Heart left ventricle (tissue), 16 donors: ENCODE data around the gene RAB22A. TPM values are rescaled to one million over a fixed set of nuclear protein-coding genes. Genes with fewer than 3 reads are reported as not detected.

Source experiments
- ATAC-seq, 4 donors: fragments of 200-7000 bp; cut with Tn5 transposase; one replicate each; pipeline ENCODE4 v1.9.1; 2020 to 2022; ENCODE audit warnings: moderate library complexity in 4 of 4, mild to moderate bottlenecking in 3 of 4, moderate number of reproducible peaks in 1 of 4
- DNase-seq, 5 donors: peaks; one replicate each; pipeline ENCODE4 v3.0.0-alpha.2; 2020
- H3K27ac ChIP-seq, 12 donors: fragments of 200-600 bp; sonication (generic) in 4 of 12; one replicate each; pipeline versions ENCODE4 v1.5.0 to v1.8.0; 2016 to 2022; ENCODE audit warnings: mild to moderate bottlenecking in 2 of 12
- H3K27me3 ChIP-seq, 9 donors: fragments of 200-600 bp; sonication (generic) in 2 of 9; one replicate each; pipeline versions ENCODE4 v1.5.1 to v1.8.0; 2016 to 2022; ENCODE audit warnings: mild to moderate bottlenecking in 3 of 9
- H3K36me3 ChIP-seq, 9 donors: fragments of 200-600 bp; sonication (generic) in 2 of 9; one replicate each; pipeline versions ENCODE4 v1.5.0 to v1.8.0; 2018 to 2022; ENCODE audit warnings: mild to moderate bottlenecking in 2 of 9
- H3K4me1 ChIP-seq, 12 donors: fragments of 200-600 bp; sonication (generic) in 4 of 12; one replicate each; pipeline versions ENCODE4 v1.5.0 to v1.8.0; 2016 to 2022; ENCODE audit warnings: mild to moderate bottlenecking in 3 of 12
- H3K4me3 ChIP-seq, 12 donors: fragments of 200-600 bp; sonication (generic) in 4 of 12; one replicate each; pipeline versions ENCODE4 v1.5.0 to v1.8.0; 2017 to 2022; ENCODE audit warnings: mild to moderate bottlenecking in 9 of 12, moderate library complexity in 4 of 12
- H3K9me3 ChIP-seq, 12 donors: fragments of 200-600 bp; sonication (generic) in 4 of 12; one replicate each; pipeline versions ENCODE4 v1.5.0 to v1.8.0; 2016 to 2022; ENCODE audit warnings: mild to moderate bottlenecking in 1 of 12
- POLR2A ChIP-seq, 2 donors: fragments of 450-650 bp; IDR thresholded peaks; one replicate each; pipeline ENCODE4 v1.6.1; 2017; ENCODE audit warnings: antibody characterized with exemption in 2 of 2, mild to moderate bottlenecking in 2 of 2, moderate library complexity in 2 of 2
- WGBS, 4 donors: extraction: QIAGEN DNeasy Blood & Tissue Kit in 2 of 4; methylation state at CpG; one replicate each; pipeline versions ENCODE4 v1.1.5 to v1.1.7; 2013 to 2018; 5-methylcytosine and 5-hydroxymethylcytosine counted together
- intact Hi-C, 10 donors: fragments of 100-400 bp; cut with DNase I; formaldehyde crosslinking; loops; one replicate each; pipeline versions ENCODE4 v1.11.1 to v1.14.2; 2022
- polyA plus RNA-seq, 2 donors: library from polyadenylated mRNA; stranded (reverse); fragments of 200-250 nt; gene quantifications; one replicate each; pipeline ENCODE4 v1.2.3, GENCODE V29; 2013
- total RNA-seq, 9 donors: library from RNA; depleted of rRNA in 2 of 9; stranded (reverse); fragments of >200 nt in 2 of 9; fragmentation: NEBNext Ultra II Directional in 3 of 9; extraction: Animal tissue kit (Norgen Biotek cat#: 25700) in 3 of 9; gene quantifications; one replicate each; pipeline versions ENCODE4 v1.1.0 to v1.2.4, GENCODE V29; 2016 to 2023
- TF ChIP-seq, protein P1 (sequence below), 12 donors: fragments of 200-600 bp; sonication (generic) in 4 of 12; IDR thresholded peaks; one replicate each; pipeline versions ENCODE4 v1.5.0 to v1.8.0; 2018 to 2022; ENCODE audit warnings: antibody characterized with exemption in 12 of 12, mild to moderate bottlenecking in 5 of 12
- donor health status: ischemic (EF 13 %, LVEDD 7.1; RV severe dilation, severe dysfunction).
- donor health status: healthy with polysubstance abuse.
- donor health status: DM: no; HTN: yes; CAD: no.
- donor health status: DM: no; HTN: no; CAD: no.
- donor health status: ischemic (EF 25% LVEDD 6.9; RV normal size, moderate dysfunction).
- donor health status: ischemic (EF 25% LVEDD 5.7; RV mildly dilated, moderate dysfunction).
- donor health status: healthy.
- donor health status: DM: yes; HTN: yes; CAD: no.
- donor health status: ischemic (EF 35%, LVEDD 5.7; RV mildly dilated, moderate dysfunction).
- donor health status: nonischemic (EF 11% LVEDD 7.7; RV severe dilation, severe dysfunction).
- donor health status: DM: yes; HTN: yes; CAD: no.
- donor health status: PGD.
- donor health status: ischemic (EF 29% LVEDD 5.4; RV normal size, mild dysfunction).
- donor health status: nonischemic (EF 23%, LVEDD 6.1; RV moderate dilation, normal function).

Gene RAB22A
- total and polyA plus RNA-seq, 11 donors, result 3.0 to 9.7 (median 6.4) TPM

DNA sequence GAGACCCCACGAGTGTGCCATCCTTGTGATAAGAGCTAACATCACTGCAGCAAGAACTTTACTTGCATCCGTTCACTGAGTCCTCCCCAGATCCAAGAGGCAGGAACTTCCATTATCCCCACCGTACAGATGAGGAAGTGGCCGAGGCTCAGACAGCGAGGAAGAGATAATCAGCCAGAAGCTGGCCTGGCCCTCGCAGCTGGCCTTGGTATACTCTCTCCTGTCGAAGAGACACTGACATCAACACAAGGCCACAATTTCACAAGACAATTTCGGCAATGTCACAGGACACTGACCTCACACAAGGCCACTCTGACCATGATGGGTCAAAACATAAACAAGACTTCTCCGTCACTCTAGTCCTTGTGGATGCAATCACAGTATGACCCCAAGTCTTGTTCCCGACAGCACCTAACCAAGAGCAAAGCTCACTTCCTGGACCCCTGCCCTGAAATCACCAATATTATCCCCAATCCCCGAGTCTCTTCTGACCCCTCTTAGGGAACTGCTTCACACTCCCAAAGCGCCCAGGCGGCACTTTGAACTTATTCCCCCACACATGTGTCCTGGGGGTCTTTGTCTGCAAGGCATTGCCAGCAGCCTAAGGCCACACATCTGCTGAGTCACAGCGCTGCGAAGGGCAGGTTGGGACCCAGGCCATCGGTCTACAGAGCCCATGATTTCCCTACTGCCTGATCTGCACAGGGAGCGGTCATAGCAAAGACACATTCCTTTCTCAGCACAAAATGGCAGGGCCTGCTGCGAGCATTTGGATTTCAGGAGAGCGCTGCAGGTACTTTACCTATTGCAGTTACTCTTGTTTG is 64.7 kb downstream of the RAB22A start:
- Histone ChIP-seq H3K9me3 (no peaks in the 10 kb centered on the region), H3K27ac (no peak overlapping the region), H3K27me3 (peaks cover 0 to 5% (median 0%) of the 10 kb centered on the region in 9 donors), H3K4me1 (peaks cover 0 to 3% (median 0%) of the 10 kb centered on the region in 12 donors), H3K36me3 (no peaks in the 10 kb centered on the region), H3K4me3 (no peak overlapping the region)
- DNase-seq (no peak), ATAC-seq (no peak)
- TF ChIP-seq, protein P1, sequence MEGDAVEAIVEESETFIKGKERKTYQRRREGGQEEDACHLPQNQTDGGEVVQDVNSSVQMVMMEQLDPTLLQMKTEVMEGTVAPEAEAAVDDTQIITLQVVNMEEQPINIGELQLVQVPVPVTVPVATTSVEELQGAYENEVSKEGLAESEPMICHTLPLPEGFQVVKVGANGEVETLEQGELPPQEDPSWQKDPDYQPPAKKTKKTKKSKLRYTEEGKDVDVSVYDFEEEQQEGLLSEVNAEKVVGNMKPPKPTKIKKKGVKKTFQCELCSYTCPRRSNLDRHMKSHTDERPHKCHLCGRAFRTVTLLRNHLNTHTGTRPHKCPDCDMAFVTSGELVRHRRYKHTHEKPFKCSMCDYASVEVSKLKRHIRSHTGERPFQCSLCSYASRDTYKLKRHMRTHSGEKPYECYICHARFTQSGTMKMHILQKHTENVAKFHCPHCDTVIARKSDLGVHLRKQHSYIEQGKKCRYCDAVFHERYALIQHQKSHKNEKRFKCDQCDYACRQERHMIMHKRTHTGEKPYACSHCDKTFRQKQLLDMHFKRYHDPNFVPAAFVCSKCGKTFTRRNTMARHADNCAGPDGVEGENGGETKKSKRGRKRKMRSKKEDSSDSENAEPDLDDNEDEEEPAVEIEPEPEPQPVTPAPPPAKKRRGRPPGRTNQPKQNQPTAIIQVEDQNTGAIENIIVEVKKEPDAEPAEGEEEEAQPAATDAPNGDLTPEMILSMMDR (IDR thresholded peaks at IDR 0.05), result no peak
- no peak for TF ChIP-seq POLR2A (IDR thresholded peaks at IDR 0.05)
- intact Hi-C loops, result loop anchor here in 1 of 10 donors (10.0 kb wide), 1 partner anchor 59 kb away; no protein-coding TSS in a partner anchor
- WGBS, 4 donors, result 76 to 80% (median 77%) methylated on average over 19 of the region's 19 CpGs

DNA sequence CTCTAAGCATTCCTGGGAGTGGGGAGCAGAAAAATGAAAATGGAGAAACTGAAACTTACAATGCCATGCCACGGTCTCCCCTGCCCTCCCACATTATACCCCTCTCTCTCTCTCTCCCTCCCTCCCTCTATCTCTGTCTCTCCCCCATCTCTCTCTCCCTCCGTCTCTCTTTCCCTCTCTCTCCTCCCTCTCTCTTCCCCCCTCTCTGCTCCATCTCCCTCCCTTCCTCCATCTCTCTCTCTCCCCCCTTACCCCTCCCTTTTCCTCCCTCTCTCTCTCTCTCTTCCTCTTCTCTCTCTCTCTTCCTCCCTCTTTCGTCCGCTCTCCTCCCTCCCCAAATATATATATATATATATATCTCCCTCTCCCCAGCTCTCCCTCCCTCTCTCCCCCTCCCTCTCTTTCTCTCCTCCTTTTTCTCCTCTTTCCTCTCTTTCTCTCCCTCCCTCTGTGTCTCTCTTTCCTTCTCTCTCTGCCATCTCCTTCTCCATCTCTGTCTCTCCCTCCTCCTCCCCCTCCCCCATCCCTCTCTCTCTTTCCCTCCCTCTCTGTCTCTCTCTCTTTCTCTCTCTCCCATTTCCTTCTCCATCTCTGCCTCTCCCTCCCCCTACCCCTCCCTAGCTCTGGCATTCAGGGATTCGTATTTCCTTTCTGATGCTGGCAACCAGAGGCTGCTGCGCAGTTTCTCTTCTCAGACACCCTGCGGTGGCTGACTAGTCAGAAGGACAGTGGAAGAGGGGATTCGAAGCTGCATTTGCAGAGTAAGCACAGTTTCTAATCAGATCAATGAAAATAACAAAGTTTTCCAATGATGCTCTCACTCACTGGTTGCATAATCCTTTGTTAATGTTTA is 65.6 kb downstream of the RAB22A start:
- H3K9me3 ChIP-seq, result no peaks in the 10 kb centered on the region
- TF ChIP-seq, protein P1 (IDR thresholded peaks at IDR 0.05), result no peak
- no peak for TF ChIP-seq POLR2A (IDR thresholded peaks at IDR 0.05)
- H3K27me3 ChIP-seq, result peaks cover 0 to 6% (median 0%) of the 10 kb centered on the region in 9 donors
- WGBS, 4 donors, result 32 to 45% (median 38%) methylated on average over 8 of the region's 8 CpGs
- DNase-seq (peak in 2 of 5 donors; percentile 16 to 34), ATAC-seq (no peak)
- no peak overlapping the region for H3K27ac ChIP-seq
- H3K36me3 ChIP-seq, result no peaks in the 10 kb centered on the region
- intact Hi-C loops, result loop anchor here in 1 of 10 donors (10.0 kb wide), 1 partner anchor 60 kb away; no protein-coding TSS in a partner anchor
- H3K4me1 ChIP-seq, result peaks cover 0 to 3% (median 0%) of the 10 kb centered on the region in 12 donors
- H3K4me3 ChIP-seq, result no peak overlapping the region

DNA sequence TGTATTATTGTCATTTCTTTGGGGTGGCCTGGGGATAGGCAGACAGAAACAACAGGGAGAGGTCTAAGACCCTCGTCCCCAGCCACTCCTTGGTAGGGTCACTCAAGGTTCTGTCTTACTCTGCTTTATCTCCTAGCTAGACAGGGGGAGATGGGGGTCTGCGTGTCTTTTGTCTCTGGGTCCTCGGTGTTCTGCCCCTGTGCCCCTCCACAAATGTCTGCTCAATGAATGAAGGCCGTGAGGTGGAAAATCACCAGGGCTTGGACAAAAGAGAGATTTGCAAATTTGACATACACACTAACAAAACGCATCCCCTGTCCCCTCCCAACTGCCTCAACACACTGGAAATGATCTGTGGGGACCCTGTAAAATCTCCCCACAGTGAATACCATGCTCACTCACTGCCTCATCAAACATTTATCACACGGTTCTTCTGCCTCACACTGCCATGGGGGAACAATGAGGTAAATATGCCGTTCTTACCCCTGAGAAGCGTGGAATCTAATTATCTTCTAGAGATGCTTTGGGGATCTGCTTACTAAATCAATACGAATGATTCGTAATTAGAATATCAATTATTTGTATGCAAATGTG is 66.3 kb downstream of the RAB22A start:
- no peak overlapping the region for H3K27ac ChIP-seq
- H3K4me3 ChIP-seq, result no peak overlapping the region
- ATAC-seq (no peak), DNase-seq (no peak)
- H3K36me3 ChIP-seq, result no peaks in the 10 kb centered on the region
- peaks cover 0 to 3% (median 0%) of the 10 kb centered on the region in 12 donors for H3K4me1 ChIP-seq
- H3K27me3 ChIP-seq, result peaks cover 0 to 6% (median 0%) of the 10 kb centered on the region in 9 donors
- H3K9me3 ChIP-seq, result no peaks in the 10 kb centered on the region
- TF ChIP-seq POLR2A (IDR thresholded peaks at IDR 0.05), result no peak
- TF ChIP-seq, protein P1 (IDR thresholded peaks at IDR 0.05), result no peak
- intact Hi-C loops, result loop anchor here in 1 of 10 donors (10.0 kb wide), 1 partner anchor 61 kb away; no protein-coding TSS in a partner anchor
- 71 to 78% (median 76%) methylated on average over 10 of the region's 10 CpGs for WGBS, 4 donors
